ENCODE measurements around the gene NEGR1.

Gene NEGR1

DNA sequence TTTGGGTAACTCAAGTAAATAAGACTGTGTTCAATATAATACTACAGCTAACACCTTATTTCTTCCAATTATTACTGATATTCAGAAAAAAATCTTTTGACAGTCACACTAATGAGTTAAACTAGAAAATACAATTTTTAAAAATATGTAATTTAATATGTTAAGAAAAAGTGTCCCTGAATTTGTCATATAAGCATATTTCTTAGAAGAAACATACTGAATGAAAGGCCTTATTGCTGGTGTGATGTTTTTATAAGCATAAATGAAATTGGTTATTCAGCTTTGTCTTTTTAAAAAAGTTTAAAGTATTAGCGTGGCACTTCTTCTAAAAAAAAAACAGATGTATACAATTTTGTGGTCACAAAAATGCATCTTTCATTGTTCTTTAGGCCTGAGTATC is 267.3 kb downstream of the NEGR1 start:
- DNase-seq = no peak

DNA sequence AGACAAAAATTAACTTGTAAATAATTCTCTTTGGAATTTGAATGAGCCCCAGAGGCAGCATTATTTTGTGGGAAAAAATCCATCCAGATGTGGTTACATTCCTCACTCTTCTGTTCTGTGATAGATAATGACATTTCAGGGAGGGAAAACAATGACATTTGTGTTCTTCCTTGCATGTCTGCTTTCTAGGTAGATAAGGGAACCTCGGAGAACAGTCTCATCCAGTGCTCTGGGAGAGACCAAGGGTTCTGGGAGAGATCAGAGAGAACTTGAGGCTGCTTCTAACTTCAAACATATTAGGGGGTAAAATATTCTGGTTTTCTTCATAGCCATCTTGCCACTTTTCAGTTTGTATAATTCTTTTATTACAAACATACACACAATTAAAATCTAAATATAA is 269.2 kb downstream of the NEGR1 start:
- DNase-seq = no peak

DNA sequence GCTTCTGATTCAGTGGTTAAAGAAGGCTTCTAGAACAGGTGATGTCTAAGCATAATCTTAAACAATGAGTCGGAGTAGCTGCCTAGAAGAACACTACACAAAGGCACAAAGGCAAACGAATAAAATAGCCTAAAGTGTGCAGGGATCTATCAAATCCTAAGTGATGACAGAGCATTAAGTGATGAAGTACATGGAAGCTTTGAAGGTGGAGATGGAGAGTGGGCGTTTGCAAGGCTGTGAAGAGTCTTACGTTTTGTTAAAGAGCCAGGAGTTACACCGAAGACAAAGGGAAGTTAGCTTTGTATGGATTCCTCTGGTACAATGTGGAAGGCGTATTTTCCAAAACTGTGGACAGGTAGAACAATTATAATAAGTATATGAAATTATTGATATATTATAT is 270.6 kb downstream of the NEGR1 start:
- no peak for DNase-seq

DNA sequence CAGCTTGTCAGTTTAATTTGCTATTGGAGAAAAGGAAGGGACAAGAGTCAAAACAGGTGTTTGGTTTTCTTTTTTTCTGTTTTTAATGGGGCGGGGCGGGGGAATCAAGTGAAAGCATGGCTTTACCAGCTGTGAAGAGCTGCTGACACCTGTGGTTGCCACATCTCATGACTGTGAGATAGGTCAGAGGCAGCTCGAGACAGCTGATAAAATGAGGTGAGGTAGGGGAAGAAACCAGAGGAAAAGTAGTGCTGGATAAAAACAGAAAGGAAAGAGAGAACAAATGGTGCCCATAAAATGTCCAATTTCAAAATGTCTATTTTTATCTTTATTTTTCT is 272.3 kb downstream of the NEGR1 start:
- no peak for DNase-seq

DNA sequence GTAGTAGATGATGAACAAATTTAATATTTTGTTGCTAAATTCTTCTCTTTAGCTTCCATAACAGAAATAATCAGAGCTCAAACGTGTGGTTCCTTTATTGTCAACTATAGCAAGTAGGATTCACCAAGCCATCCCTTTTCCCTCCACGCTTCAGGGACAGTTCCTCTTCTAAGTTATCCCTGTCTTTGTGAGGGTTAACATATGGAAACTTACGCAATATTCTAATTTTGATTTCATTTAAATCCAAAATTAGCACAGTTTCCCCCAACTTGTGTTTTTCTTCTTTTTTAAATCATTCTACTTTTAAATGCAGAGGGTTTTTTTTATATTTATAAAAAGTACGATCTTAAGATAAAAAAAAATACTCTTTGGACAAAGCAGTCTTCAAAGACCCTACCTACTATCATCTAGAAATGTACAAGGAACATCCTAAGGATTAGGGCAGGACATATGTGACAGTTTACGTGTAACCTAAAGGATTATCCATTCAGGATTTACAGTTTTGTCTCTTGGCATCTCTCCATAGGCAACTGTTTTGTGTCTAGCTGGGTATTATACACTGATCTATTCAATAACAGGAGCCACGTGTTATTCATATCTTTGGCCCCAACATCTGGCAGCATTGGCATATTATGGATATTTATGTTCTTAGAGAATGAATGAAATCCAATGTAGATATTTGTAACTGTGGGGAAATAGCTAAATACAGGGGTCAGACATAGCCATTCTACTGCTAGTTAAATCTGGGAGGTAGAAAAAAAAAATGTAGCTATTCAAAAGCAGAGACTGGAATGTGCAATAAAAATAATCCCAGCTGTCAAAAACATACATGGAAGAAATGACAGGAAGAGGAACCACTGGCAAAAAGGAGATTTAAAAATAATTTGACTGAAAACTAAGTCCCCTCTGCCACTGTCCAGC is 272.9 kb downstream of the NEGR1 start:
- no peak for DNase-seq

DNA sequence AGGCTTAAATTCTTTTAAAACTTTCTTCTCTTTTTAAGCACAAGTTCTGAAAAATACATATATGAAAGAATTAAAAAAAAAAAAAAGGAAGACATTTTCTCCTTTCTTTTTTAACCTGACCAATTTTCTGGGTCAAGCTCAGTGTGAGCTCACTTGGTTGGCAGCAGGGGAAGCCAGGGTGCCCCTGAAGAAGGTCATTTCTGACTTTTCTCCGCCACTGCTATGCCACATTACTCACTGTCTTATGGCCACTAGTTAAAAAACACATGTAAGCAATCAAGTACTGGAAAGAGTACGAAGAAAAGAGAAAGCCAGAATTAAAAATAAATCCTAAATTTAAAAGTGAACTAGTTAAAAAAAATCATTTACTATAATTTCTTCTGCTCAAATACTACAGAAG is 275.0 kb downstream of the NEGR1 start:
- no peak for DNase-seq

DNA sequence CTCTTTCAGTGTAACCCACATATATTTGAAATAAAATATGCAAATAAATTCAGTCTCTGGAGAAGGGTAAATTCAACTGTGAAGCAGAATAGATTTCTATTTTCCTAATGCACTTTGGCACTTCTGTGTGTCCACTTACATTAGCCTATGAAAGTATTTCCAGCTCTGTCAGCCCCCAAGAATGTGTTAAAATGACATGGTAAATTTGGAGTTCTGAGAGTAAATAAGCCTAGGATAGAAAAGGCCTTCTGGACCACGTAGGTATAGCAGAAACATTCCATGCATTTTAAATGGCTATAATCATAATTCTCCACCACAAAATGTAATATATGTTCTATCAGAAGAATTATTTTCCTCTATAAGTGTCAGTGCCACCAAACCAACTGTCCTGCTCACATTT is 276.2 kb downstream of the NEGR1 start:
- no peak for DNase-seq

DNA sequence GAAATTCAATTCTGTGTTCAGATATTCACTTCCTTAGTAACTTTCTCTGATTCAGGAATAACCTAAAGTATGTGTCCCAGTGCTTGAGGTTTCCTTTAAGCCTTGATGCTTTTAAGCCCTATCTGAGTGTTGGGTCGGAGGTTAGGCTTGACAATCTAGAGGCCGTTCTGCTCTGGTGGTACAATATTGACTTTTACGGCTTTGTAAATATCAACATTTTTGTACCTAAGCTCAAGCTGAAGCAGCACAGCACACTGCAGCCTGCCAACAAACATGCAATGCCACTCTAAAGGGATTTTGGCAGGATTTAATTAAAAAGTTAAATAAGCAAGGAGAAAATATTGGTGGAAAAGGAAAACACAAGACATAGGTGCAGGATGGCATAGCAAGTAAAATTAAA is 279.2 kb downstream of the NEGR1 start:
- no peak for DNase-seq

DNA sequence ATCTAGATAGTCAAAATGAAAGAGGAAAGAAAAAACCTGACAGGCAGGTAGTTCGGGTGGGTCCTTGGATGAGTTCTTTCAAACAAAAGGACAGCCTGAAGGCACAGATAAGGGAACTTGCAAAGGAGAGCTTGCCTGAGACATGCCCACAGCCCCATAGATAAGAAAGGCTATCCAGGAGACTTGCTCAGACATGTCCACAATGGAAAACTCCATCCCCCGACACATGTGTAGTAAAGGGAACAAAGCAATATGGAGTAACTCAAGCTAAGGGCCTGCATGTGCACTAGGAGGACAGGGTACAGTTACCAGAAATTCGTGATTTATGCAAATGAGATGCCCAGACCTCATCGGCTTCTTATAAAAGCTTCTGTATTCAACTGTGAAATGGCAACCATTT is 281.5 kb downstream of the NEGR1 start:
- no peak for DNase-seq

DNA sequence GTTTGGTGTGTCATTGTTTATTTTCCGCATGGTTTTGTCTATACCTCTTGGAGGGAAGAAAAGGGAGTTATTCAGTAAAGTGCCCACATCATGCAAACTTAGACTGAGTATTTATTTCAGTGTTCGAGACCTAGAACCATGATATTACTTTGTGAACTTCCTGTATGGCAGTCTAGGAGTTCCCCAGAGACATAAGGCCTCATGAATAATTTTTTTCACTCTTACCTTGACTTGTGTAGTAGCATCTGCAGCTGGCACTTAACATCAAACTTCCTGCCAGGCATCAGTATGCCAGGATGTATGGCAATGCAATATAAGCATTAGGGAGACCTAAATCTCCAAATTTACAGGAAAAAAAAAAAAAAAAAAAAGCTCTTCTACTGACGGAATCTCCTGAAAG is 287.7 kb downstream of the NEGR1 start:
- no peak for DNase-seq

DNA sequence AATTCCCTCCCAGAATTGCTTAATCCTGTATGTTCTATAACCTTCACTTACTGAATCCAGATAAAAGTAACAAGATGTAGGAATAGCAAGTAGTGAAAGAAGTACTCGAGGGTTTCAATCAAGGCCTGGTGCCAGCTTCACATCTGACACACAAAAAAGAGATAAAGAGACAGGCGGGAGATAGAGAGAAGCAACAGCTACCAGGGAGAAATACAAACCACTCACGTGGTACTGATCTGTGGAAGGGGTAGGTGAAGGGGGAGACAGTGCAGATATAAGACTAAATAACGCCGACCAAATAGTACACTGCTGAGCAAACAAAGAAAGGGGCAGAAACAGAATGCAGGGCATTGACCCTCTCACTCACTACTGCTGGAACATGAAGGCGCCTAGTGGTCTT is 295.2 kb downstream of the NEGR1 start:
- DNase-seq = peak; percentile 21

DNA sequence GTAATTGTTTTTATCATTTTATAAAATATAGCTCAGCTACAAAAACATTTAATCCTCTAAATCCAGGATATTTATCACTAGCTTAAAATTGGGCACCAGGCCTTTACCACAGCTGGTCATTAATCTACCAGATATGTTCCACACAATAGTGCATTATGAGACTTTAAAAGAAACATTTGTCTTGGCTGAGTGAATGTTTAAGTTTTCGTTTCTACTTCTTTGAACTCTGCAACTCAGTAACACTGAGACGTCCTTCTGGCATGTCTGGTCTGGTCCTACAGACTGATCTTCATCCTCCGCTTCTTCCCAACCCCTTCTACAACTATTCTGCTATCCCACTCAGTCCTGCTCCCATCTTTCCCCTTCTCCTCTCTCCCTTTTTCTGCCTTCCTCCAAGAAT is 296.2 kb downstream of the NEGR1 start:
- no peak for DNase-seq

DNA sequence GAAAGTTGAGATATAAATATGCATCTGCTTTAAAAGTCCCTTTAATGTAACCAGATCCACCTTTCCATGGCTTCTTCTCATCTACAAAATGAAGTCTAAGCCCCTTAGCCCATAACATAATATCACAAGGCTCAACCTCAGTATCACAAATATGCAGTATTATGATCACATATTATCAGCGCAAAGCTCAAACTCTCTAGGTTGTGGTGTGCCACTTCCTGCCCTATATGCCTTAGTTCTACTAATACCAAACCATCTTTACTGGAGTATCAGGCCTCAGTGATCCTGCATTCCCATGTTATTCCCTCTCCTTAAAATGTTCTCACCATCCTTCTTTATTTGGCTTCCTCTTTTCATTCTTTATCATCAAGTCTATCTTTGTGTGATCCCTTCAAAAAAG is 301.8 kb downstream of the NEGR1 start:
- no peak for DNase-seq

DNA sequence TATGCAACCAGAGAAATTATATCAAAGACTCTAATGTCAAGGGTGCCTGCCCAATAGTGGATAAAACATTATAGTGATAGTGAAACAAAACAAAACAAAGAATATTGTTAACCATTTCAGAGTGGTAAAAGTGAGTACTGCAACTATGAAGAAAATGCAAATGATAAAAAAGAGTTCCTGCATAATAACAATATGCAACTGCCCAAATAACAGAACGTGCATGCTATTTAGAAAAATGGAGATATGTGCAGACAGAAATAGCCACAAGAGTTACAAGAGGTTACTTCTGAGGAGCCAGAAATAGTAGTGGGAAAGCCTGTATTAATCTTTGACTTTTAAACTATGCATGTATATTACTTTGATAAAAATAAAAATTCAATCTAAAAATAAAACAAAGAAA is 302.5 kb downstream of the NEGR1 start:
- no peak for DNase-seq

DNA sequence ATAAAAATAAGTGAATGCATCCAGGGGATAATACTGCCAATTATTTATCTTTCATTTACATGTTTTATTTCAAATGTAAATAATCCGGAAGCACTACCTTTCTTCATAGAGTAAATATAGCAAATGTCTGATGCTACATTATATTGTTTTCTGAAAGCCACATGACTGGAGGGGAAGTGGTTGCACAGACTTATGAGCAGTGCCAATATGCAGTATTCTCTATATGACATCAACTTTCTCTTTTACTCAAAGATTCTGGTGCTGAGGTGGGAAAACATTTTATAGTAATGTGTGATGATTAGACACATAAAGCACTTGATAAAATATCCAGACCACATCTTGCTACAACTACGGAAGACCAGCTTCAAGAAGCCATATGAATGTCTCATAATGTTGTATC is 314.7 kb downstream of the NEGR1 start:
- DNase-seq = no peak

DNA sequence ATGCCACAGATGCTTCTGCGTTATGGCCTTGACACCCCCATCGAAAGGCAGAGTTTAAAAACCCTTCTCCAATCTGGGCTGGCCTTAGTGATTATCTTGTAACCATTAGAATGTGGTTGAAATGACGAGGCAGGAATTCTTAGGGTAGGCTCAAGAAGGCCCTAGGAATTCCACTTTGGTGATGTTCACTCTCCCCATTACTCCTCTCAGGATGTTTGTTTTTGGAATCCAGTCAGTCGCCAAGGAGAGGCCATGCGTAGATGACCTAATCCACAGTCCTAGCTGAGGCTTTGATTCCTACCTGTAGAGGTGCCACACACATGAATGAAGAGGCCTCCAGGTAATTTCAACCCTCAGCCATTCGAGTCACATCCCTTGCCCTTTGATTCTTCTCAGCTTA is 318.2 kb downstream of the NEGR1 start:
- no peak for DNase-seq

DNA sequence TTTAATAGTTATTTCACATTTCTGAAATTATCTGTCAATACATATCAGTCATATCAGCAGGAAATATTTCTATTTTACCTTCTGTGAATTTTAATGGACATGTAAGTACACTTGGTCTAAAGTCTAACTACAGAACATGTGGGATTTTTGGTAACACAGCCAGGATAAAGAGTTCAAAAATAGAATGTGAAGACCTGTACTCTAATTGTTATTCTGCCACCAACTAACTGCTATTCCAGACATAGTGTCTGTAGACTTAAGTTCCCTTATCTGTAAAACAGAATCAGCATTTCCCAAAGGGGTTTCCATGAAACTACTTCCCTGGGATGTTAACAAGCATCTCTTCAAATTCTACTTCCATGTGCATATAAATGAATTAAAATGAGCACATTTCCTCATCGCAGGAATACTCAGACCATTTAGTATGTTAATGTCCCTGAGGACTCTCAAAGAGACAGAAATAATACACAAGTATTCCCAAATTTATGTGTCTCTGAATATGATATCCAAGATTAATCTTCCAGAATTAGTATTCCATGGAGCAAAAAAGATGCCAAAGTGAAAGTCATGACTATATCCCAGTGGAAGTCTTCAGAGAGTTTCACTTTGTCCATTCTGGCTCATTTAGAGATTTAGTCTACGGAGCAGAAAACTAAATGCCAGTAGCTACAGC is 325.6 kb downstream of the NEGR1 start:
- no peak for DNase-seq

DNA sequence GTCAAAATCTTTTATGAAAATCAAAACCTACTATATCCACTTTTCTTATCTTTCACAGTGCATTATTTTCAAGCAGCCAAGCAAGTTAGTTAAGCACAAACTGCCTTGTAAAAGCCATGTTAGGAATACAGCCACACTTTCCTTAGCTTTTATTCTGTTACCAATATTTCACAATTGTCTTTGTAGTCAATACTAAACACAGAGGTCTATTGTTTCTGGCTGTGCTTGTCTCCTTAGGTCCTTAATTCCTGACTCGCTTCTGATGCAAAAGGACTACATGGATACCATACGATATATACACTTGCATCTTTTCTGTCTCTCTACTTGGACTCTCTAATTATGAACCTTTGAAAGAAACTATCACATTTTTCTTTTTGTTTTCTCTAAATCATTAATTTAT is 331.8 kb downstream of the NEGR1 start:
- no peak for DNase-seq

DNA sequence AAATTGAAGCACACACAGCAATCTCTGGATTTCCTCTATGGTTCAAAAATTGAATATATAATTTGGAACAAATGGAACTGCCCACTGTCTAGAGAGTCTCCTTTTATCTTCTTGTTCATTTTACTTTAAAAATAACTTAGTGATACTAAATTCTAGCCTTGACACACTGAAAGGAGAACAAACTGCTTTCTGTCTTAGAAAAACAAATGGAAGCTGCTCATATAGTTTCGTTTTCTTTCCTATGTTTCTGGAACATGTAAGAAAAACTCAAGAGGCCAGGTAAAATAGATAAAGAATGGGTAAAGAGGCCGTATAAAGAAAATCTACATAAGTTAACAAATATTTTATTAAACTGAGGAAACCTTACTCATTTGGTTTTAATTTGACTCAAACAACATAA is 332.7 kb downstream of the NEGR1 start:
- DNase-seq = no peak

DNA sequence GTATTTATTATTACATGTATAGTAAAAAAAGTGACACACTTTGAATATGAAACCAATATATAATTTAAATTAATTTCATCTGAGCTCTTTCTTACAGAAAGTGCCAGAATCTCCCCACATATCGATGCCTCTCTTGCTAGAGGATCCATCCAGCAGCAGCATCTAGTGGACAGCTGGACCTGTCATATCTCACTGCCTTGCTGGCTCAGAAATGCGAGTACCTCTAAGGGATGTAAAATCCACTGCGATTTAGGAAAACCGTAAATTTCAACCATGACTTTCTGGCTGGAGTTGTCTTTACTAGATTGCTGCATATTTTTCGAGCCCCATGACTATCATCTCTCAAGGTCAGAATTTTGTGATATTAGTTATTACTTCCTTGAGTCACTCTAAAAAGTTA is 333.8 kb downstream of the NEGR1 start:
- no peak for DNase-seq

DNA sequence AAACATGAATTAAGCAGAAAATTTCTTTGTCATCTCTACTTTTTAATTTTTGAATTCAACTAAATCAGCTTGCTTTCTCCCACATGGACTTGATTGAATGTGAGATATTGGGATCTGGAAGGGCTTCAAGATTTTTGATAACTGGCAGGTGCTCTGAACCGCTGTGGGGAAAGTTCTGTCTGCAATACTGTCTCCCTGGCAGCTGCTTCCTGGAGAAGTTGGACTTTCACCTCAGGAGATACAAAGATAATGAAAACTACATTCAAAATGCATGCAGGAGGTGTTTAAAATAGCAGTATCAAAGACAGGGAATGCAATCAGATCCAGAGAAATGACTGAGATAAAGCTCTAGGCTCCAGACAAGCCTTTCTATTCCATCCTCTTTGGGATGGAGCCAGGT is 338.3 kb downstream of the NEGR1 start:
- DNase-seq = no peak

DNA sequence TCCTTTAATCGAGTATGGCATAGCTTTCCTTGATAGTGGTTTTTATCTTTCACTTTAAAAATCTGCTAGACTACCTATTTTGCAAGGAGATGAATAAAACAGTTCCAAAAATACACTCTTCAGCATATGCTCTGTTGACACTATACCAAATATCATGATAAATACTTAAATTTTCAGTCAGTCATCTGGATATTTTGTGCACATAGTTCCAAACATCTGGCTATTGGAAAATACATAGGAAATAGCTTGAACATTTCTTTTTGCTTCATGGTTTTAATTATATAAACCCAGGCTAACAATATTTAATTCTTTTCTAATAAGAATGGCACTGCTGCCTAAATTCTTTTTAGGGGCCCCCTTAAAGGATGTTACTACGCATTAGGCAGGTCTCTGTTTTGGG is 342.1 kb downstream of the NEGR1 start:
- DNase-seq = no peak

DNA sequence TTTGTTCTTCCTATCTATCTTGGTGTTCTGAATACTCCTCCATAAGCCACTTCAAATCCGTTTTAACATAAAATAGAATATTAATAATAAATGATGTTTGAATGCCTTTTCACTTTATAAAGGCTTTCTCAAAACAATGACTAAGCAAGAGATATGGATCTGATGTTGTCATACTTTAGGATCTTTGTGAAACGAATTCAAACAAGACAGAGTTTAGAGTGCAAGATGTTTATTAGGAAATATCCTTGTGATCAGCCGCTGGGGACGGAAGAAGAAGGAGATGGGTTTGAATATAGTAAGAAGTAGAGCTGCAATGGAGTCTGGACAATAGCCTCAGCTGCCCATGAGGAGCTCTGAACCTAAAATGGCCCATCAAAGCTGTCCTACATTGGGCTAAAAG is 351.8 kb downstream of the NEGR1 start:
- DNase-seq = no peak

DNA sequence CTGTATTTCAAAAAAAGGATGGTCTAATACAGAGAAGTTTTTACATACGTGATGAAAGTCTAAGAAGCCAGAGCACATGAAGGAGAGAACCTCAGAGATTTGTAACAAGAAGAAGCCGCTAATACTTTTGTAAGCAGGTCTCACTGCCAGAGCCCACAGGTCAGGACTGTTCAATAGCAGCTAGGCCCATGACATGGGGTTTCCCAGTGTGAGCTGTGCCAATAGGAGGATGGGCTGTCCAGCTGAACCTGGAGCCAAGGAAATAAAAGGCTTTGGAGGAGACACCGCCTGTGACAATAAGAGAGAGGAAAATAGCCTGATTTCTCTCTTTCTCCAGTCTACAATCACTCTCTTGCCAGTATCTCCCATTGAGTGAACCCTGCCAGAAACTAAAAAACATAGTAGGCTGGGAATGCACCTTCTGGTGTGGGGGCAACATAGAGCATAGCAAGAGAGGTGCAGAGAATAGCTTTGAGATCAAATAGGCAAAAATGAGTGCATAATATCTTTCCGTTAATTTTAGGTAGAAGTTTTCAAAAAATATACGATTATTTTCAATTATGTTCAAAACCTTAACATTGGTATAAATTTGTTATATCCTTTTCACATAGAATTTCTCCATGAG is 360.3 kb downstream of the NEGR1 start:
- no peak for DNase-seq
